ENCODE measurements around the gene DUSP5.

The DUSP5 gene

GRCh38 chr10:110560012-110560411 is 62.3 kb downstream of the DUSP5 start:
- Histone ChIP-seq H3K9me3 (ENCODE audit: control insufficient read depth in 5 of 5, low read length in 5 of 5) (no peaks in the 10 kb centered on the region), H3K27me3 (ENCODE audit: control insufficient read depth in 5 of 5, insufficient read depth in 4 of 5, low read length in 5 of 5) (peaks cover 0 to 13% (median 5%) of the 10 kb centered on the region in 5 donors), H3K9ac (ENCODE audit: low read length in 5 of 5) (no peak overlapping the region), H3K4me1 (ENCODE audit: control insufficient read depth in 5 of 5, insufficient read depth in 5 of 5, low read length in 5 of 5) (no peaks in the 10 kb centered on the region), H3K4me3 (ENCODE audit: low read depth in 1 of 5, low read length in 5 of 5) (no peak overlapping the region), H3K27ac (ENCODE audit: low read depth, low read length) (no peak overlapping the region), H3K36me3 (ENCODE audit: control insufficient read depth in 5 of 5, insufficient read depth in 5 of 5, low read length in 5 of 5) (no peaks in the 10 kb centered on the region)
